HCT116 (cell line): ENCODE measurements around the gene PLCB1. TPM values are rescaled to one million over a fixed set of nuclear protein-coding genes. Genes with fewer than 3 reads are reported as not detected.

ENCODE experiments used
- ATAC-seq: fragments of 200-7000 bp; cut with Tn5 transposase; 2 replicates; pipeline ENCODE4 v1.9.1; 2020; ENCODE audit warnings: mild to moderate bottlenecking, moderate library complexity
- BruUV-seq: library from RNA; stranded (reverse); fragments of 400-500 nt; replicated peaks from 2 replicates; lab custom pipeline; 2021; lab: Mats Ljungman, UMichigan
- CTCF ChIA-PET: fragments of 300-600 bp; sonication (Branson Sonifier 250); formaldehyde crosslinking; loops from one replicate; lab custom pipeline; 2021; ENCODE audit warnings: antibody characterized with exemption; lab: Charles Lee
- POLR2A ChIA-PET: fragments of 300-600, 350-600 bp; sonication (Branson Sonifier 250); formaldehyde crosslinking; loops from one replicate; lab custom pipeline; 2021; ENCODE audit warnings: antibody characterized with exemption; lab: Charles Lee
- RAD21 ChIA-PET, 2 experiments: fragments of 300-600 bp; sonication (Branson Sonifier 250); formaldehyde crosslinking; loops; one replicate each; lab custom pipeline; 2023; ENCODE audit warnings: low total read pairs in 2 of 2; ENCODE audit not compliant: uncharacterized antibody in 2 of 2, unreplicated experiment in 2 of 2, low non-redundant PET in 1 of 2; lab: Charles Lee
- DNase-seq: peaks from one replicate; pipeline ENCODE4 v3.0.0-alpha.2; 2010; ENCODE audit warnings: low read depth, low spot score
- H2AFZ ChIP-seq: fragments of 200-600 bp; shearing (Covaris generic), sonication (generic); 2 replicates; pipeline ENCODE4 v1.6.1; 2017; ENCODE audit warnings: low read depth, mixed run types, mixed read lengths, antibody characterized with exemption, low read length; ENCODE audit not compliant: poor library complexity, severe bottlenecking
- H3K27ac ChIP-seq: 2 replicates; pipeline ENCODE4 v1.5.1; 2012; ENCODE audit warnings: low read depth, low read length
- H3K27me3 ChIP-seq: fragments of 200-600 bp; sonication (generic); 2 replicates; pipeline ENCODE4 v1.6.1; 2016; ENCODE audit warnings: mixed run types, low read length, mixed read lengths; ENCODE audit not compliant: insufficient read depth
- H3K36me3 ChIP-seq, 2 experiments: fragments of 200-500 bp in 1 of 2; fragments of 200-600 bp in 1 of 2; sonication (Bioruptor generic) in 1 of 2; sonication (generic) in 1 of 2; 2 replicates each; pipeline versions ENCODE4 v1.5.1 to v1.6.1; 2014 to 2016; ENCODE audit warnings: low read length in 2 of 2, inconsistent platforms in 1 of 2, mixed read lengths in 1 of 2, mixed run types in 1 of 2; ENCODE audit not compliant: insufficient read depth in 2 of 2, control insufficient read depth in 1 of 2
- H3K4me1 ChIP-seq, 2 experiments: fragments of 200-600 bp in 1 of 2; sonication (generic) in 1 of 2; 2 replicates each; pipeline versions ENCODE4 v1.5.1 to v1.6.1; 2012 to 2017; ENCODE audit warnings: low read length in 2 of 2, inconsistent platforms in 1 of 2, mild to moderate bottlenecking in 1 of 2, mixed read lengths in 1 of 2, mixed run types in 1 of 2, moderate library complexity in 1 of 2; ENCODE audit not compliant: insufficient read depth in 2 of 2, control insufficient read depth in 1 of 2
- H3K4me2 ChIP-seq: fragments of 200-600 bp; sonication (generic); 2 replicates; pipeline ENCODE4 v1.6.1; 2017; ENCODE audit warnings: mixed run types, low read length, mixed read lengths
- H3K4me3 ChIP-seq, 2 experiments: fragments of 200-600 bp in 1 of 2; sonication (generic) in 1 of 2; replicated peaks in 1 of 2; 2 replicates each; pipeline ENCODE4 v1.5.1; 2011 to 2016; ENCODE audit warnings: low read length in 2 of 2, control low read depth in 1 of 2, low read depth in 1 of 2, mild to moderate bottlenecking in 1 of 2, mixed read lengths in 1 of 2, mixed run types in 1 of 2
- H3K79me2 ChIP-seq: fragments of 200-600 bp; sonication (generic); 2 replicates; pipeline ENCODE4 v1.6.1; 2017; ENCODE audit warnings: mild to moderate bottlenecking, mixed run types, low read length, moderate library complexity, mixed read lengths; ENCODE audit not compliant: insufficient read depth
- H3K9ac ChIP-seq: fragments of 200-600 bp; sonication (generic); 2 replicates; pipeline ENCODE4 v1.6.1; 2016; ENCODE audit warnings: low read length, mixed read lengths
- H3K9me2 ChIP-seq: fragments of 200-600 bp; sonication (generic), shearing (Covaris generic); 2 replicates; pipeline ENCODE4 v1.6.1; 2017; ENCODE audit warnings: mixed run types, mild to moderate bottlenecking, moderate library complexity; ENCODE audit not compliant: insufficient read depth
- H3K9me3 ChIP-seq, 2 experiments: fragments of 200-500 bp in 1 of 2; fragments of 200-600 bp in 1 of 2; sonication (Bioruptor generic) in 1 of 2; sonication (generic) in 1 of 2; 2 replicates each; pipeline ENCODE4 v1.6.1; 2014 to 2017; ENCODE audit warnings: low read length in 2 of 2, mixed read lengths in 2 of 2, inconsistent platforms in 1 of 2, low read depth in 1 of 2, mild to moderate bottlenecking in 1 of 2, mixed run types in 1 of 2, moderate library complexity in 1 of 2; ENCODE audit not compliant: control insufficient read depth in 1 of 2, insufficient read depth in 1 of 2
- H4K20me1 ChIP-seq: fragments of 200-600 bp; sonication (generic), shearing (Covaris generic); 2 replicates; pipeline ENCODE4 v1.6.1; 2017; ENCODE audit warnings: mixed run types, mild to moderate bottlenecking, moderate library complexity; ENCODE audit not compliant: insufficient read depth
- ATF3 ChIP-seq: IDR thresholded peaks from 2 replicates; pipeline ENCODE4 v1.6.1; 2012
- CBX3 ChIP-seq: IDR thresholded peaks from 2 replicates; pipeline ENCODE4 v1.6.1; 2012; ENCODE audit warnings: low read depth
- CEBPB ChIP-seq: IDR thresholded peaks from 2 replicates; pipeline ENCODE4 v1.6.1; 2012; ENCODE audit warnings: low read depth
- ELF1 ChIP-seq: IDR thresholded peaks from 2 replicates; pipeline ENCODE4 v1.6.1; 2012; ENCODE audit warnings: low read depth, borderline replicate concordance
- EZH2 ChIP-seq: fragments of 200-600 bp; sonication (generic); IDR thresholded peaks from 2 replicates; pipeline ENCODE4 v1.6.1; 2017; ENCODE audit warnings: antibody characterized with exemption, mixed run types
- EZH2phosphoT487 ChIP-seq: fragments of 200-600 bp; IDR thresholded peaks from 2 replicates; pipeline ENCODE4 v1.6.1; 2018; ENCODE audit warnings: antibody characterized with exemption, borderline replicate concordance
- FOSL1 ChIP-seq: IDR thresholded peaks from 2 replicates; pipeline ENCODE4 v1.6.1; 2012; ENCODE audit warnings: low read depth
- JUND ChIP-seq: IDR thresholded peaks from 2 replicates; pipeline ENCODE4 v1.6.1; 2012
- POLR2A ChIP-seq: IDR thresholded peaks from 2 replicates; pipeline ENCODE4 v1.7.0; 2011; ENCODE audit warnings: borderline replicate concordance; ENCODE audit not compliant: insufficient read depth, insufficient read length; ENCODE audit errors: extremely low read depth
- POLR2AphosphoS5 ChIP-seq: IDR thresholded peaks from 2 replicates; pipeline ENCODE4 v1.6.1; 2011; ENCODE audit warnings: mild to moderate bottlenecking, low read depth, low read length, moderate library complexity
- RAD21 ChIP-seq: IDR thresholded peaks from 2 replicates; pipeline ENCODE4 v1.6.1; 2012; ENCODE audit warnings: low read depth, mild to moderate bottlenecking
- SIN3A ChIP-seq: IDR thresholded peaks from 2 replicates; pipeline ENCODE4 v1.6.1; 2012; ENCODE audit warnings: low read depth
- SRF ChIP-seq: IDR thresholded peaks from 2 replicates; pipeline ENCODE4 v1.6.1; 2012; ENCODE audit warnings: low read depth
- YY1 ChIP-seq: IDR thresholded peaks from 2 replicates; pipeline ENCODE4 v1.6.1; 2011; ENCODE audit warnings: low read length, low read depth, moderate library complexity, mild to moderate bottlenecking; ENCODE audit not compliant: insufficient replicate concordance; ENCODE audit errors: extremely low read depth
- ZFX ChIP-seq: fragments of 450-650 bp; IDR thresholded peaks from 2 replicates; pipeline ENCODE4 v1.6.1; 2017
- ZNF274 ChIP-seq: fragments of 200-500 bp; sonication (Bioruptor generic); IDR thresholded peaks from 2 replicates; pipeline ENCODE4 v1.6.1; 2014; ENCODE audit warnings: mild to moderate bottlenecking, low read depth, low read length, inconsistent platforms
- intact Hi-C: fragments of 100-400 bp; cut with micrococcal nuclease; formaldehyde crosslinking; loops from 2 replicates; pipeline ENCODE4 v1.10.0; 2022
- total RNA-seq: library from RNA; stranded (reverse); gene quantifications from one replicate; pipeline ENCODE4 v1.2.1, GENCODE V29; 2021; ENCODE audit not compliant: unreplicated experiment
- TF ChIP-seq, protein P1 (sequence below): IDR thresholded peaks from 2 replicates; pipeline ENCODE4 v1.6.1; 2011; ENCODE audit warnings: mild to moderate bottlenecking, low read length, moderate library complexity; ENCODE audit not compliant: insufficient replicate concordance; ENCODE audit errors: extremely low read depth
- TF ChIP-seq, protein P2 (sequence below), 3 experiments: fragments of 200-600 bp in 1 of 3; sonication (generic) in 1 of 3; IDR thresholded peaks in 2 of 3; conservative IDR thresholded peaks in 1 of 3; 2 replicates each; pipeline ENCODE4 v1.5.1; 2012 to 2017; ENCODE audit warnings: low read depth in 2 of 3, low read length in 2 of 3, antibody characterized with exemption in 1 of 3, borderline replicate concordance in 1 of 3, control low read depth in 1 of 3, mild to moderate bottlenecking in 1 of 3, mixed read lengths in 1 of 3, mixed run types in 1 of 3, moderate library complexity in 1 of 3; ENCODE audit not compliant: insufficient read depth in 1 of 3

Gene PLCB1
- total RNA-seq, 1 experiment from 2014 or later, result 15.8 TPM

DNA sequence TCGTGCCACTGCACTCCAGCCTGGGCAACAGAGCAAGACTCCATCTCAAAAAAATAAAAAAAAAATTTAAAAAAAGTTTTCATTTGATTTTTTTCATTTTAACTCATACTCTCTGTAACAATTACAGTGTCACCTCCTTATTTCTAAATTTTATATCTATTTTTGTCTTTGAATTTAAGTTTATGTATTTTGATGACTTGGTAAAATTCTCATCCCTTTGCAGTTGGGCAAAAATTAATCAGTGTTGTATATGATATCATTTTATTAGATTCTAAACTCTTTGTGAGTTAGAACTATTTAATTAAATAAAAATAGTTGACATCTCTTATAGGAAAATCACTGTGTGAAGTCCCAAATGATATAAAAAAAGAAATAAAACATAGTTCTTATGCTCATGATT is 270.7 kb downstream of the PLCB1 start:
- H3K4me1 ChIP-seq, result no peaks in the 10 kb centered on the region
- ChIA-PET CTCF (no interaction called here), RAD21 (no interaction called here)
- H3K27me3 ChIP-seq, result no peaks in the 10 kb centered on the region
- H3K27ac ChIP-seq, result no peak overlapping the region
- no peaks in the 10 kb centered on the region for H3K9me3 ChIP-seq
- no peak for DNase-seq
- no peaks in the 10 kb centered on the region for H3K36me3 ChIP-seq
- intact Hi-C loops, result no loop called here
- no peaks in the 10 kb centered on the region for H4K20me1 ChIP-seq
- H3K4me2 ChIP-seq, result no peak overlapping the region
- H3K4me3 ChIP-seq, result no peak overlapping the region
- H3K79me2 ChIP-seq, result no peaks in the 10 kb centered on the region
- TF ChIP-seq EZH2phosphoT487 (no peak), EZH2 (no peak), SRF (no peak), ATF3 (no peak), POLR2AphosphoS5 (no peak), POLR2A (no peak), ZFX (no peak), SIN3A (no peak), ZNF274 (no peak), ELF1 (no peak), RAD21 (no peak), CBX3 (no peak), CEBPB (no peak), YY1 (no peak), FOSL1 (no peak), JUND (no peak)
- TF ChIP-seq, protein P1, sequence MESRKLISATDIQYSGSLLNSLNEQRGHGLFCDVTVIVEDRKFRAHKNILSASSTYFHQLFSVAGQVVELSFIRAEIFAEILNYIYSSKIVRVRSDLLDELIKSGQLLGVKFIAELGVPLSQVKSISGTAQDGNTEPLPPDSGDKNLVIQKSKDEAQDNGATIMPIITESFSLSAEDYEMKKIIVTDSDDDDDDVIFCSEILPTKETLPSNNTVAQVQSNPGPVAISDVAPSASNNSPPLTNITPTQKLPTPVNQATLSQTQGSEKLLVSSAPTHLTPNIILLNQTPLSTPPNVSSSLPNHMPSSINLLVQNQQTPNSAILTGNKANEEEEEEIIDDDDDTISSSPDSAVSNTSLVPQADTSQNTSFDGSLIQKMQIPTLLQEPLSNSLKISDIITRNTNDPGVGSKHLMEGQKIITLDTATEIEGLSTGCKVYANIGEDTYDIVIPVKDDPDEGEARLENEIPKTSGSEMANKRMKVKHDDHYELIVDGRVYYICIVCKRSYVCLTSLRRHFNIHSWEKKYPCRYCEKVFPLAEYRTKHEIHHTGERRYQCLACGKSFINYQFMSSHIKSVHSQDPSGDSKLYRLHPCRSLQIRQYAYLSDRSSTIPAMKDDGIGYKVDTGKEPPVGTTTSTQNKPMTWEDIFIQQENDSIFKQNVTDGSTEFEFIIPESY, result no peak
- TF ChIP-seq, protein P2, sequence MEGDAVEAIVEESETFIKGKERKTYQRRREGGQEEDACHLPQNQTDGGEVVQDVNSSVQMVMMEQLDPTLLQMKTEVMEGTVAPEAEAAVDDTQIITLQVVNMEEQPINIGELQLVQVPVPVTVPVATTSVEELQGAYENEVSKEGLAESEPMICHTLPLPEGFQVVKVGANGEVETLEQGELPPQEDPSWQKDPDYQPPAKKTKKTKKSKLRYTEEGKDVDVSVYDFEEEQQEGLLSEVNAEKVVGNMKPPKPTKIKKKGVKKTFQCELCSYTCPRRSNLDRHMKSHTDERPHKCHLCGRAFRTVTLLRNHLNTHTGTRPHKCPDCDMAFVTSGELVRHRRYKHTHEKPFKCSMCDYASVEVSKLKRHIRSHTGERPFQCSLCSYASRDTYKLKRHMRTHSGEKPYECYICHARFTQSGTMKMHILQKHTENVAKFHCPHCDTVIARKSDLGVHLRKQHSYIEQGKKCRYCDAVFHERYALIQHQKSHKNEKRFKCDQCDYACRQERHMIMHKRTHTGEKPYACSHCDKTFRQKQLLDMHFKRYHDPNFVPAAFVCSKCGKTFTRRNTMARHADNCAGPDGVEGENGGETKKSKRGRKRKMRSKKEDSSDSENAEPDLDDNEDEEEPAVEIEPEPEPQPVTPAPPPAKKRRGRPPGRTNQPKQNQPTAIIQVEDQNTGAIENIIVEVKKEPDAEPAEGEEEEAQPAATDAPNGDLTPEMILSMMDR (IDR thresholded peaks at IDR 0.05 in 2 of 3, conservative IDR thresholded peaks at IDR 0.05 in 1 of 3; ENCODE audit: borderline replicate concordance in 1 of 3, insufficient read depth in 1 of 3, low read depth in 2 of 3, low read length in 2 of 3), result no peak
- TF ChIP-seq, all 23 proteins: peak for 0
- ATAC-seq, result no peak
- Histone ChIP-seq H3K9me2 (no peaks in the 10 kb centered on the region), H3K9ac (no peak overlapping the region), H2AFZ (no peak overlapping the region)
- POLR2A ChIA-PET, result no interaction called here
- BruUV-seq, result no TSS peak
